NCI-H2029 treated with DMSO at 0.1 percent for 48 hours (cell line): ENCODE data around the gene DPYD.

Experiments used
- DNase-seq: peaks from one replicate; lab custom pipeline; 2025; lab: John Stamatoyannopoulos, UW

DPYD gene

GRCh38 chr1:97427371-97427770, 493.5 kb downstream of the DPYD start:
- no peak for DNase-seq

- DNase-seq: no peak
These were observed 496.6 kb downstream of the DPYD start for GRCh38 chr1:97424209-97424608.

GRCh38 chr1:97423403-97423802, 497.4 kb downstream of the DPYD start:
- no peak for DNase-seq

GRCh38 chr1:97417661-97418060, 503.2 kb downstream of the DPYD start:
- no peak for DNase-seq

GRCh38 chr1:97414682-97415312, 506.0 kb downstream of the DPYD start:
- no peak for DNase-seq

- no peak for DNase-seq
These were observed 508.1 kb downstream of the DPYD start for GRCh38 chr1:97412737-97413136.

- DNase-seq: no peak
These were observed 508.7 kb downstream of the DPYD start for GRCh38 chr1:97412166-97412565.

GRCh38 chr1:97396463-97396862, 524.4 kb downstream of the DPYD start:
- no peak for DNase-seq

GRCh38 chr1:97392701-97393100, 528.1 kb downstream of the DPYD start:
- no peak for DNase-seq

GRCh38 chr1:97385536-97386277, 535.1 kb downstream of the DPYD start:
- no peak for DNase-seq

- DNase-seq: no peak
These were observed 536.4 kb downstream of the DPYD start for GRCh38 chr1:97384294-97384968.

GRCh38 chr1:97383797-97384196, 537.0 kb downstream of the DPYD start:
- DNase-seq: no peak

GRCh38 chr1:97382206-97382605, 538.6 kb downstream of the DPYD start:
- no peak for DNase-seq

- DNase-seq: no peak
These were observed 541.3 kb downstream of the DPYD start for GRCh38 chr1:97379387-97380075.

GRCh38 chr1:97378596-97378995, 542.2 kb downstream of the DPYD start:
- DNase-seq: no peak

- DNase-seq: no peak
These were observed 543.3 kb downstream of the DPYD start for GRCh38 chr1:97377432-97378034.

- DNase-seq: no peak
These were observed 547.8 kb downstream of the DPYD start for GRCh38 chr1:97373000-97373399.

- no peak for DNase-seq
These were observed 548.3 kb downstream of the DPYD start for GRCh38 chr1:97372531-97372930.

- no peak for DNase-seq
These were observed 552.5 kb downstream of the DPYD start for GRCh38 chr1:97368296-97368695.

- DNase-seq: no peak
These were observed 553.9 kb downstream of the DPYD start for GRCh38 chr1:97366984-97367383.

- DNase-seq: no peak
These were observed 555.8 kb downstream of the DPYD start for GRCh38 chr1:97365026-97365425.

- DNase-seq: no peak
These were observed 556.7 kb downstream of the DPYD start for GRCh38 chr1:97364086-97364485.
